Activated CD8-positive, alpha-beta memory T cell treated with anti-CD3 and anti-CD28 coated beads, Interleukin-2, amount 50 U/mL, for 24 hours (primary cell): ENCODE data around the gene GHRL.
A peak's percentile ranks its signal among the peaks of the same experiment; 100 is the strongest.
"Not testable (repeated sequence)": the region's sequence is repeated elsewhere in the genome, so short reads cannot be mapped to it uniquely, and the experiment has no call there.

ENCODE experiments used
- DNase-seq: peaks from one replicate; pipeline ENCODE4 v3.0.0-alpha.2; 2020; ENCODE audit errors: extremely low read depth

The GHRL gene

DNA sequence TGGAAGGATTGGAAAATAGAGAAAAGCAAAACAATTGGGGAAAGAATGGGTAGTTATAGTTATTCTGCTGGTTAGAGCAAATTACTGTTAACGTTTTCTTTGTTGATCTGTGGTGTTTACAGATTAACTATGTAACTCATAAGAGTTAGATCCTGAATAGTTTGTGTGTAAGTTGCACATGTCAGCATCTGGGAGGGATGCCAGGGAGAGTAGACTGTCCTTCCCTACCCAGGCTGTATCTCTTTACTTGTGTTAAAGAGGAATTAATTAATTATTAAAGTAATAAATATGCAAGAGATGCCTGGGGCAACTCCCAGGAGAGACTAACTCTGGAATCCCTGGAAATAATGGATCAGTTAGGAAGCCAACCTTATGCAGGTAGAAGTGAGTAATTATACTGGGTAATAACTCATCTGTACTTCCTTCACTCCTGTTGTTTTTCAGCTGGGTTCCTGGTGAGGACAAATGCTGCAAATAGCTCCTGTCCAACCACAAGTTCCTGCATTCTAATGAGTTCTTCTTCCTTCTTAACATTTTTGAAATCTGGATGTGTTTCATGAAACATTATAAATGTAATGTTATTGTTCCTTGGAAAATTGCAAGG is 18.9 kb downstream of the GHRL start:
- DNase-seq, result no peak

DNA sequence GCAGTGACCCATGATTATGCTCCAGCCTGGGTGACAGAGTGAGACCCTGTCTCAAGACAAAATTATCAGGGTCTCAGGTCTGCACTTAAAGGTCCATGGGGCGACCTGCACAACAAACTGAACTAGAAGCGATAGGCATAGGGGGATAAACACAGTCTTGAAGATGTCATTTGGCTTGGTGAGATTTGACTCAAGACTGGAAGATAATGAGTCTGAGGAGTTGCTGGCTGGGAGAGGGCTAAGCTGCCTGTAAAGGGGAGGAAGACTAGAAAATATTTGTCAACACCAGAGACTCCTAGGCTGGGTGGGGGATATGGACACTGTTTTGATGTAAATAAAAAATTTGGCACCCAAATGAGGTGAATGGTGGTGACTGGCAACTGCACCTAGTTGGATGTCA is 19.8 kb downstream of the GHRL start:
- DNase-seq, result no peak

DNA sequence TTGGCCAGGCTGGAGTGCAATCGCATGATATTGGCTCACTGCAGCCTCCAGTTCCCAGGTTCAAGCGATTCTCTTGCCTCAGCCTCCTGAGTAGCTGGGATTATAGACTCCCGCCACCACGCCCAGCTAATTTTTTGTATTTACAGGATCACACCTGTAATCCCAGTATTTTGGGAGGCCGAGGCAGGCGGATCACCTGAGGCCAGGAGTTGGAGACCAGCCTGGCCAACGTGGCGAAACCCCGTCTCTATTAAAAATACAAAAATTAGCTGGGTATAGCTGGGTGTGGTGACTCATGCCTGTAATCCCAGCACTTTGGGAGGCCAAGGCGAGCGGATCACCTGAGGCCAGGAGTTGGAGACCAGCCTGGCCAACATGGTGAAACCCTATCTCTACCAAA is 20.3 kb downstream of the GHRL start:
- DNase-seq, result not testable (repeated sequence)

DNA sequence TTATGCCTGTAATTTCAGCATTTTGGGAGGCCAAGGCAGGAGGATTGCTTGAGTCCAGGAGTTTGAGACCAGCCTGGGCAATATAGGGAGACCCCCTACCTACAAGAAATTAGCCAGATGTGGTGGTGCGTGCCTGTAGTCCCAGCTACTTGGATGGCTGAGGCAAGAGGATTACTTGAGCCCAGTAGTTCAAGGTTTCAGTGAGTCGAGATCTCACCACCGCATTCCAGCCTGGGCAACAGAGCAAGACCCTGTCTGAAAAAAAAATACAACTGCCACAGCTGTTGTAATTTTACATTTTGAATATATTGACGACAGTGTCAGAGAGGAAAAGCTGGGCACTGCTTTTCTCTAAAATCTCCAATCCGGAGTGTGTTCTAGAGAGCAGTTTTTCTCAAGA is 23.3 kb downstream of the GHRL start:
- DNase-seq, result no peak

DNA sequence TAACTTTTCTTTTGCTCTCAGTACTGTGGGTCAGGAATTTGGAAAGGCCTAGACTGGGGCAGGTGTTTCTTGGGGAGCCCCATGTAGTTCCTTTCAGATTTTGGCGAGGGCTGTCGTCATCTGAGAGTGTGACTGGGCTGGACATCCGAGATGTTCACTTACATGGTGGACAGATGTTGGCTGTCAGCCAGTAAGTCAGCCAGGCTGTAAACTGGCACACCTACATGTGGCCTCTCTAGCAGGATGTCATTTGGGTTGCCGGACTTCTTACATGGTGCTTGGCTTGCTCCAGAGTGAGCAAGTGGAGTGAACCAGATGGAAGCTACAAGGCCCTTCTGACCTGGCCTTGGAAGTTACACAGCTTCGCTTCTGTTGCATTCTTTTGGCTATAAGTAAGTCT is 23.8 kb downstream of the GHRL start:
- no peak for DNase-seq

DNA sequence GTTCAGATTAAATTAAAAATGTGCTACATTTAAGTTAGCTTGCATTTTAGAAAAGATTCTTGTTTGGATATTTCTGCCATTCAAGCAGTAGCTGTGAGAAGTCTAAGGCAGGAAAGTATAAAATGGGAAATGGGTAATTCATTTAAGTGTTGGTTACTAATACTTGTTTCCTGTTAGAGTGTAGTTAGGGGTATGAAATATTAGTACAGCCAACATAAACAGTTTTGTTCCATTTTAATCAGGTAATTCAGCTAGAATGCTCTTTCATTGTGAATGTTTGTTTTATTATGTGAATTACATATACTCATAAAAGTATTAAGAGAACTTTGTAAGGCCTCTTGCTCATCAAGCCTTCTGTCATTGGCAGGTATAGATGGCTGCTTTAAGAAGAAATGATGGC is 24.6 kb downstream of the GHRL start:
- DNase-seq, result no peak

DNA sequence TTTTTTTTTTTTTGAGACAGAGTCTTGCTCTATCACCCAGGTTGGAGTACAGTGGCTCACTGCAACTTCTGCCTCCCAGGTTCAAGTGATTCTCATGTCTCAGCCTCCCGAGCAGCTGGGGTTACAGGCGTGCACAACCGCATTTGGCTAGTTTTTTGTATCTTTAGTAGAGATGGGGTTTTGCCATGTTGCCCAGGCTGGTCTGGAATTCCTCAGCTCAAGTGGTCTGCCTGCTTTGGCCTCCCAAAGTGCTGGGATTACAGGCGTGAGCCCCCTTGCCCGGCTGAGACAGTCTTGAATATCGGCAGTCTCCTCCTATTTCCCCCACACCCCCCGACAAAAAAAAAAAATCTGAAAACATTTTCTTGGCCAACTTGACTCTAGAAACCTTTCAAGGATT is 25.8 kb downstream of the GHRL start:
- DNase-seq, result not testable (repeated sequence)

DNA sequence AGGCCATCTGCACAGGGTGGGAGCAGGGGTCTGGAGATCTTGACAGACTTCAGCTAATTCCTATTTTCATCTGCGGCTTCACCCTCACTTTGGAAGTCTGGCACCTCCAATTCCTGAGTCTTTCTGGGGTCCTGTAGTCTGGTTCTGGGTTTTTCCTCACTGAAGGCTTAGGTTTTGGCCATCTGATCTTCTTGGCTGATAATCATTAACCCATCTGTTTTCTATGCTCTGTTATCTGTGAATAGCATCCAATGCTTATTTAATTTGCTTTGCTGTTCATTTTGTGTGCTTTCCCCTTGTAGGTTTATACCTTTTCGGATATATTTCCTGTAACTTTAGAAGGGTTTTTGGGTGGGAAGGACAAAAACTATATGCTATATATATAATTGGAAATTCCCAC is 26.9 kb downstream of the GHRL start:
- no peak for DNase-seq

DNA sequence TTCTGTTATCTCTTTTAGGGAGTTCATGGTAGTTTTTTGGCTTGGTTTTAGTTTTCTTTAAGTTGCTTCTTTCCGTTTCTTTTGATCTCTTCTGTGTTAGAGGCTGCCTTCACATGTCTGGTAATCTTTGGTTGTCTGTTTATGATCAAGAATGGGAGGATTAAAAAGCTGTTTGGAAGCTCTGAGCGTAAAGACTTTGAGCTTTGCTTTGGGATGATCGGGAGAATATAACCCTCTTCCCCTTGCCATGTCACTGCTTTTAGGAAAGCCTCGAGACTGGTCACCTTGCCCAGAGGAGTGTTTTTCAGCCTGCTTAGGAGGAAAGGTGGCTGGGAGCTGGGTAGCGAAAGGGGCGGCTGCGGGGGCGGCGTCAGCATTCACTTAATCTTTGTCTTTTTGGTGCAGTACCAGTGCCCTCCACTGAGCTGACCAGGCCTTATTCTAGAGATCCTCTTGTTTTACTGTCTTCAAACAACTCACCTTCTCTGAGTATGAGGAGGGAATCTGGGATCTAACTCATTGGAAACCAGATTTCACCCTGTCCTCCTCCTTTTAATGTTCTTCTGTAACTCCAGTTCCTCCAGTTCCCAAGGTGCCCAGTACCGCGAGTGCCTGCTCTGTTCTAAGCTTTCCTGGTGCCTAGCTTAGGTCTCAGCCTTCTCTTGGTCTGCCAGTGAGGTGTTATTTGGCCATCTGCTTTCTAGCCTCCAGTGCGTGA is 28.9 kb downstream of the GHRL start:
- DNase-seq, result no peak

DNA sequence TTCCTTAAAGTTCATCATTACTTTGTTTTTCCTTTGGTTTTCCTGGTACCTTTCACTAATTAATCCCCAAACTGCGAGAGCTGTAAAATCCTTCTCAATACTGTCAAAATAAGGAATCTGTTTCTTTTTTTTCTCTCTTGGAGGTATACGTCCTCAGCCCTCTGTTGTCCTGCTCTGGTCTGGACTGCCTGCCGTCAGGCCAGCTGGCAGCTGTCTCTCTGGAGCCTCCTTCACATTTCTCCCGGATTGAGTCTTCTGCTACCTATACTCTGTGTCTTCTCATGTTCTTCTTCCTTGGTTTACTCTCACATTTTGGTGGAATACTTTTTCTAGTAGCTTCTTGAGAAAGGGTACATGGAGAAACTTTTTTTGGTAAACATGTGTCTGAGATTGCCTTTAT is 30.7 kb downstream of the GHRL start:
- DNase-seq, result no peak

DNA sequence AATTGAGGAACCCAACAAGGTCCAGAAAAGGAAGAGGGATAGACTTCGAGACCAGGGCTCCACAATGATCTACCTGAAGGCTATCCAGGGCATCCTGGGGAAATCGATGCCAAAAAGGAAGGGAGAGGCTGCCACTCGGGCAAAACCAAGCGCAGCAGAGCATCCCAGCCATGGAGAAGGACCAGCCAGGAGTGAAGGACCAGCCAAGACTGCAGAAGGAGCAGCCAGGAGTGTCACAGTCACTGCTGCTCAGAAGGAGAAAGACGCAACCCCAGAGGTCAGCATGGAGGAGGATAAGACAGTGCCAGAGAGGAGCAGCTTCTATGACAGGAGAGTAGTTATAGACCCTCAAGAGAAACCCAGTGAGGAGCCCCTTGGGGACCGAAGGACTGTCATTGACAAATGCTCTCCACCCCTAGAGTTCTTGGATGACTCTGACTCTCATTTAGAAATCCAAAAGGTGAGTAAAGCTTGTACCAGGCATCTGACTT is 32.5 kb downstream of the GHRL start:
- DNase-seq, result no peak

DNA sequence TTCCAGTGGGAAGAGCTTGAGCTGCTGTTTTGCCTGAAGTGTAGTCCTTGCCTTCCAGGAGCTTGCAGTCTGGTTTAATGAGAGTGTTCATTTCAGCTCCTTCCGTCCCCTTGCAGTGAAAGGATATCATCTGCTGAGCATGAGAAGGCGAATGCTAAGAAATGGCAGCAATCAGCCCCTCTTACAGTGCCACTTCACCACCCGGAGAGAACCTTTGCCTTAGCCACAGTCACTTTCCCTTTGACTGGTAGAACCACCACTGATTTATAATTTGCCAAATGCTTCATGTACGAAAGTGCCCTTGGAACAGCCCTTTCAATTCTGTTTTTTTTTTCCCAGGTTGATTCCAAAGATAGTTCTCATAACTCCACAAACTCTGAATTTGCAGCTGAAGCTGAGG is 32.9 kb downstream of the GHRL start:
- DNase-seq, result no peak

DNA sequence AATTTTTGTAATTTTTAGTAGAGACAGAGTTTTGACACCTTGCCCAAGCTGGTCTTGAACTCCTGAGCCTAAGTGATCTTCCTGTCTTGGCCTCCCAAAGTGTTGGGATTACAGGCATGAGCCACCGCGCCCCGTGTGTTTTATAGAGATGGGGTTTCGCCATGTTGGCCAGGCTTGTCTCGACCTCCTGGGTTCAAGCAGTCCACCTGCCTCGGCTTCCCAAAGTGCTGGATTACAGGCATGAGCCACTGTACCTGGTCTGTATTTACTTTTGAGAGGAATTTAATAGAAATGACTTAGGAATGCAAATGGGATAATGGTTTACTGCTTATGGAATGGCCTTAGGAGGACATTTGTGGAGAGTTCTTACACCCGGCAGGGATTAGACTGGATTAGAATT is 33.7 kb downstream of the GHRL start:
- DNase-seq, result no peak

DNA sequence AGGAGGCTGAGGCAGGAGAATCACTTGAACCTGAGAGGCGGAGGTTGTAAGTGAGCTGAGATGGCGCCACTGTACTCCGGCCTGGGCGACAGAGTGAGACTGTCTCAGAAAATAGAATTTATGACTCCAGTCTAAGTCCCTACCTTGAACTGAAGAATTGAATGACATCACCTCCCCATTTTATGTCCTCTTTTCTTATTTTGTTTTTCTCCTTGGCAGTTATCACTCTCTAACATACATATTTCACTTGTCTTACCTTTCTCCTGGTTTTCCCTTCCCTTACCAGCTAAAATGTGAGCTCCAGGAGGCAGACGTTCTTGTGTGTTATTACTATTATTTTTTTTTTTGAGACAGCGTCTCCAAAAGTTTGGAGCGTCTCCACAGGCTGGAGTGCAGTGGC is 36.9 kb downstream of the GHRL start:
- no peak for DNase-seq

DNA sequence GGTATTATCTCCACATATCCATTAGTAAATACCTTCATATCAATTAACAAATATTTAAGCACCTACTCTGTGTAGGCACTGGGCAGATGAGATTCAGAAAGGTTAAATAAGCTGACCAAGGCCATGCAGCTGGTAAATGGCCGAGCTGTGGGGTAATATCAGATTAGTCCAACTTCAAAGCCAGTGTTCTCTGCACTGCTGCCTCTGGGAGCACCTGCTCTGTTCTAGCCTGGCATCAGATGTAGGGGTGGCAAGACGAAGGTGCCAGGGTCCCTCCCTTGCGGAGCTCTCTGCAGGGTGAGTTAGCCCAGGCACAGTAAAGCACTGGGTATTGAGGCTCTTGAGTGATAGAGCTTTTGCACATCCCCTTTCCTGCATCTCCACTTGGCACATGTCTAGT is 39.0 kb downstream of the GHRL start:
- DNase-seq, result no peak

DNA sequence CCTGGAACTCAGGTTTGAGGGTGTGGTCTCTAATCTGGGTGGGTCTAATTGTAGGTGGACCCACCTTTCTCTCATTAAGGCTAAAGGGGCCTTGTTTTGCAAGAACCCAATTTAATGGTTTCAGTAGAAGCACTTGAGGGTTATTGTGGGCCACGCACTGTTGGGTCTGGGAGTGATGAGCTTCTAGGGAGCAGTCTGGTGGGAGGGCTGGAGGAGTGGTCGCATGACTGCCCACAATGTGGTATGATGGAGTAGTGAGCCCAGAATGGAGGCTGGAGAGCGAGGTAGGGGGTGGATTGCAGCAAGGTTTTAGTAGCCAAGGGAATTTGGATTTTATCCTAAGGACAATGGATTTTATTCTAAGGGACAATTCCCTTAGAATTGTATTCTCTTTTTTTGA is 41.7 kb downstream of the GHRL start:
- DNase-seq, result no peak

DNA sequence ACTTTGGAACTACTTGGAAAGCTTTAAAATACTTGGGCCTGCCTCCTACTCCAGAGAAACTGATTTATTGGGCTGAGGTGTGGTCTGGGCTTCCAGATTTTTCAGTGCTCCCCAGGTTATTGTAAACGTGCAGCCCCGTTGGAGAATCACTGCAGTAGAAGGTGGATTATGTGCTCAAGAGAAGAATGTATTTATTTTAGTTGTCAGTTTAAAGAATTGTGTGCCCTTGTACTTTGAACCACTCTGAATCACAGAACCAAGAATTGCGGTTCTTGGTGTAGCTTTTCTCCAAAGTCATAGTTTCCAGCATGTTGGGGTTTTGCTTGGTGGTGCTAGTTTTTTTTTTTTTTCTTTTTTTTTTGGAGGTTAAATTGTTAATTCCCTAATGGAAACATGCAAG is 42.9 kb downstream of the GHRL start:
- DNase-seq, result no peak

DNA sequence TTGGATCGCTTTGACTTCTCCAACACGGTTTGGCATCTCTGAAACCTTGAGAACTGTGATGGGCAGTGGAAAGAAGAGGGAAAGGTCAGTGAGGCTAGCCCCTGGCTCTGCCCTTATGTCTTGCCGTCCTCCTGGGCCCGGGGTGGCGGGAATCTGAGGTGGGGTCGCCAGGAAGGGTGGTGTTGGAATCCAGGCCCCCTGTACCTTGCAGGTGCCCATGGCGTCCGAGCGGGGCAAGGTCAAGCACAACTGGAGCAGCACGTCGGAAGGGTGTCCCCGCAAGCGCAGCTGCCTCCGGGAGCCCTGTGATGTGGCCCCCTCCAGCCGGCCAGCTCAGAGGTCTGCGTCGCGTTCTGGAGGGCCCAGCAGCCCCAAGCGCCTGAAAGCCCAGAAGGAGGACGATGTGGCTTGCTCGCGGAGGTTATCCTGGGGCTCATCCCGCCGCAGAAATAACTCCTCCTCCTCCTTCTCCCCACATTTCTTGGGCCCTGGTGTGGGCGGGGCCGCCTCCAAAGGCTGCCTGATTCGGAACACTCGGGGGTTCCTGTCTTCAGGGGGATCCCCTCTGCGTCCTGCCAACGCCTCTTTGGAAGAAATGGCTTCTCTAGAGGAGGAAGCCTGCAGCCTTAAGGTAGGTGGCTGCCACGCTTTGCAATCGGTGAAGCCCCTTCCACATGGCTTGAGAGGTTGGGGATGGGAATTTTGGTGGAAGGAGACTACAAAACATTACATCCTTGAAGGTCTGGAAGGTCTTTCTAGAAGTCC is 43.6 kb downstream of the GHRL start:
- no peak for DNase-seq

DNA sequence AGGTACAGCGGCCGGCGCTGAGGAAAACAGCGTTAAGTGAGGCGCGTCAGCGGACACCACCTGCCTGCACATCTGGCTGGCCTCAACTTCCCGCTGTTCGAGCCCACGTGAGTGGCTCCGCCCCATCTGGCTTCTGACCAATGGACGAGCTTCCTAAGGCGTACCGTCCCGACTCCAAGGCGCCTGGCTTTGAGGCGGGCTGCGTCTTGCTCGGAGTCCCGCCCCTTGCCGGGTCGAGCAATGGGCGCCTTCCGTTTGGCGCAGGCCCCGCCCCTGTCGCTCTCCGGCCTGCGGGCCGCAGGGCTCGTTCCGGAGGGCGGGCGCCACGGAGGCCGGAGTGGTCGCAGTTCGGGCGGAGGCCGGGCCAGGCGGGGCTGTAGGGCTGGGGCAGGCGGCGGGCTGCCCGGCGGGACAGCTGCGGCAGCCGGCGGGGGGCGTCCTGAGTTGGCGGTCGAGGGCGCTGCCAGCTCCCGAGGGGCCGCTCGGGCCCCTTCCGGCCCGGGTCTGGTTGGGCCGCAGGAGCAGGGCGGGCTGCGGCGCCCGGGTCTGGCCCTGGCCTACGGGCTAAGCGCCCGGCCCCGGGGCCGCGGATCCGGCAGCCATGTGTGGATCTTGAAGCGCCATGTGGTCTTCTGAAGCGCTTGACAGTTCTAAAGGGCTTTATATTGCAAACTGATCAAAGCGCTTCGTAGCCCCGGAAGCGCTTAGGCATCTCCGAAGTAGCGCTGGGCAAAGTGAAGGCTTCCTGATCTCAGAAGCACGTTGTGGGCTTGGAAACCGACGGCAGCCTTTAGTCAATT is 44.4 kb downstream of the GHRL start, which contains the start of gene TATDN2:
TSS of gene TATDN2 (plus strand) at position 276 of the 800 bp plus-strand sequence. CDS start 742 bp downstream, outside the sequence.
- peak; percentile 84 for DNase-seq

DNA sequence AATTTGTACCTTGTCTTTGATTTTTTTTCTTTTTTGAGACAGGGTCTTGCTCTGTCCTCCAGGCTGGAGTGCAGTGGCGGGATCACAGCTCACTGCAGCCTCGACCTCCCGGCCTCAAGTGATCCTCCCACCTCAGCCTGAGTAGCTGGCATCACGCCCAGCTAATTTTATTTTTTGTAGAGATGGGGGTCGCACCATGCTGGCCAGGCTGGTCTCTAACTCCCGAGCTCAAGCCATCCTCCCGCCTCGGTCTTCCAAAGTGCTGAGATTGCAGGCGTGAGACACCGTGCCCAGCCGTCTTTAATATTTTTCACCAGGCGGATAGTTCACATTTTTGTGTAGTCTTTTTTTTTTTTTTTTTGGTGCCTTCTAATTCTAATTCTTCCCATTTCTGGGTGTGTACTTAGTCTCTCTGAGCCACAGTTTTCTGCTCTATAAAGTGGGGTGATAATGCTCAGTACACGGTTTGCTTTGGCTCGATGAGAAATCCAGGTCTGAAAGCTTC is 45.0 kb downstream of the GHRL start:
- no peak for DNase-seq

DNA sequence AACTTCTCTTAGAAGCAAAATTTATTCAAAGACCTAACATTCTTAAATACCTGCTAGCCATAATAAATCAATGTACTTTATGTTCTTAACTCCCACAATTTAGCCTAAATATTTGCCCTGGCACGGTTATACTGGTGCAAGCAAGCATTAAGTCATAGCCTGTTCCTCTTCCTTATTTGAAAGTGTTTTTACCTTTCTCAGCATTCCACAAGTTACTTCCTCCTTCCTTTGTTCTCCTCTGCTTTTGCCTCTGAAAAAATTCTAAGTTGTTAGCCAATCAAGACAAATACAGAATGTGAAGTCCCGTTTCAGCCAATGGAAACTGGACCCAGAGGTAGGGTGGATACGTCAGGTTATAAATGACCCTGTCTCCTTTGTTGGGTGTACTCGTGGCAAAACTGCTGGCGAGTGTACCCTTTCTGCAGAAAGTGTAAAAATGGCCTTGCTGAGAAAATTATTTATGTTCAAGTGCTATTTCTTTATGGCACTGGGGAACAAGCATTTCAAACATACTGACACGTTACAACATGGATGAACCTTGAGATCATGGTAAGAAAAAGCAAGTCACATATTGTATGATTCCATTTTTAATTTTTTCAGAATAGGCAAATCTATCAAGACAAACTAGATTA is 47.5 kb downstream of the GHRL start:
- DNase-seq, result no peak
